ENCODE data around the gene CDC42EP1.
"Not testable (repeated sequence)": the region's sequence is repeated elsewhere in the genome, so short reads cannot be mapped to it uniquely, and the experiment has no call there.

Gene CDC42EP1

GRCh38 chr22:37588546-37589215 lies 28.4 kb downstream of the CDC42EP1 start:
- DNase-seq: no peak

DNA sequence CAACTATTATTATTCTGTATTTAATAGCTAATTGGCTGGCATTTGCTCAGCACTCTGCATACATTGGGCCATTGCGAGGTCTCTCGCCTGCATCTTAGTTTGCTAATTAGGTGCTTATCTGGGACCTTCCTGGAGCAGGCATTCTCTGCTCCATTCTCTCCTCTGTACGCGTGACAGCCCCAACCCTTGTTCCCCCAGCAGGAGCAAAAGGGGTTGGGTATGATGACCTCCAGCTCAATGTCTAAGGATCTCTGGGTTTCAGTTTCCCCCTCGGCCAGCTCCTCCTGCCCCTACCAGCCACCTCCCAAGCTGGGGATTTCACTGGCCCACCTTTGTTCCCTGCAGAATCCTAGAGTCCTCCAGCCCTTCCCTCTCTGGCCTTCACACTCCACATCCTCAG lies 29.4 kb downstream of the CDC42EP1 start:
- no peak for DNase-seq

- DNase-seq: not testable (repeated sequence)
These were observed 30.8 kb downstream of the CDC42EP1 start for GRCh38 chr22:37591081-37591480.

- DNase-seq: no peak
These were observed 31.6 kb downstream of the CDC42EP1 start for GRCh38 chr22:37591823-37592404.

- DNase-seq: no peak
These were observed 34.0 kb downstream of the CDC42EP1 start for GRCh38 chr22:37594237-37594636.

- no peak for DNase-seq
These were observed 38.9 kb downstream of the CDC42EP1 start for GRCh38 chr22:37599153-37599552.

- no peak for DNase-seq
These were observed 40.9 kb downstream of the CDC42EP1 start for GRCh38 chr22:37601203-37601539.

- DNase-seq: no peak
These were observed 41.5 kb downstream of the CDC42EP1 start for GRCh38 chr22:37601540-37602442.

DNA sequence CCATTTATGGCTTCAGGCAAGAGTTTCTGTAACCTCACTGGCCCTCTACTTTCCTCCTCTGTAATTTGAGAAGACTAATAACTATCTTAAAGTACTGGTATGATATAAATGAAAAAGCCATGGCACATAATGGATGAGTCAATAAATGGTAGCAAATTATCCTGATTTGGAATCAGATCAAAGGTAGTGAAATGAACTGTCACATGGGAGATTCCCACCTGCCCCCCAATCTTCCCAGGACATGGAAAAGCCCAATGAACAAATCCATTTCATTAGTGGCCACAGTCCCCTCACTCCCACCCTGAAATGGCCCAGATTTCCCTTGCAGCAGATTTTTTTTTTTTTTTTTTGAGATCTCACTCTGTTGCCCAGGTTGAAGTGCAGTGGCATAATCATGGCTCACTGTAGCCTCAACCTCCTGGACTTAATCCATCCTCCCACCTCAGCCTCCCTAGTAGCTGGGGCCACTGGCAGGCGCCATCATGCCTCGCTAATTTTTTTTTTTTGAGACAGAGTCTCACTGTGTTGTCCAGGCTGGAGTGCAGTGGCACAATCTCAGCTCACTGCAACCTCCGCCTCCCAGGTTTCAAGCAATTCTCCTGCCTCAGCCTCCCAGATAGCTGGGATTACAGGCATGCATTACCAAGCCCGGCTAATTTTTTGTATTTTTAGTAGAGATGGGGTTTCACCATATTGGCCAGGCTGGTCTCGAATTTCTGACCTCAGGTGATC lies 42.4 kb downstream of the CDC42EP1 start:
- DNase-seq: not testable (repeated sequence)

- no peak for DNase-seq
These were observed 43.8 kb downstream of the CDC42EP1 start for GRCh38 chr22:37604074-37604473.

- DNase-seq: no peak
These were observed 44.6 kb downstream of the CDC42EP1 start for GRCh38 chr22:37604875-37605274.

GRCh38 chr22:37607010-37607934 lies 47.0 kb downstream of the CDC42EP1 start:
- DNase-seq: peak in 1 of 2 experiments; percentile 45

GRCh38 chr22:37607935-37608476 lies 47.7 kb downstream of the CDC42EP1 start:
- DNase-seq: no peak

- peak; percentile 90 to 91 for DNase-seq
These were observed 48.4 kb downstream of the CDC42EP1 start, which contains the start of gene GGA1 for GRCh38 chr22:37608477-37609239. GGA1 (plus strand) TSS chr22:37608834; CDS start chr22:37608861, 27 bp downstream.

DNA sequence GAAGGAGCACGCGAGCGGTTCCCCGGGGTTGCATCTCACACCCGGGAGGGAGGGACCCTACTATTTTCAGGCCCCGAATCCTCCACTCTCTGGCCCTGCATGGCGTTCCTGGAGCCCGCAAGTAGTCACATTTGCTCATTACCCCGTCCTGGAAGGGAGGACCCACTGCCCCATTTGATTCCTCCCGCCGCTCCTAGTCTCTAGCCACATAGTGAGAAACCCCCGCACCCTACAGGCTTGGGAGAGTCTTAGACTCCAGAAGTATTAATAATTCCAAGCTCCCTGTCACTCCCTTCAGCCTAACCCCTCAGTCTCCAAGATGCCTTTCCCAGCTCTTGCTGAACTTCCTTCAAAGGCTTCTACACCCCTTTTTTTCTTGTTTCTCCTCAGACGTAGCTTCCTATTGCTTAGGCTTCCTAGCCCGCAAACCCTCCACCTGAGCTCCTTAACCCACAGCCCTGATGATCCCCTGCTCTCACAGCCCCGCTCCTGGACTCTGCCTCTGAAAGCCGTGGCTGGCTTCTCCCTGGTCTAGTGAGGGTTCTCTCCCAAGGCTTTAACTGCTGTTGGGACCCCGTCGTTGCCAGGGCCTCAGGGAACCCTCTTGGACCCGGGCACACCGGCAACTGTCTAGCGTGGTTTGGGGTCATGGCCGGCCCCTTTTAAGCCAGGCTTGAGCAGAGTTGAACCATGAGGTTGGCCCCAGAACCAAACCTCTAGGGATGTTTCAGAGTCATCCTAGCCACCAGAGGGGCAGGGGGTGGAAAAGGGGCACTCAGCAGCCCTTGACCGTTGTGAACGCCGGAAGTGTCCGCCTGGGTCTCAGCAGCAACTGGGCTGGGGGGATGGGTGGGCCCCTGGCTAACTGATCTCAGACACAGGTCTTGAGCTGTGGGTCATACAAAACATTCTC lies 49.2 kb downstream of the CDC42EP1 start:
- peak in 1 of 2 experiments; percentile 15 for DNase-seq

DNA sequence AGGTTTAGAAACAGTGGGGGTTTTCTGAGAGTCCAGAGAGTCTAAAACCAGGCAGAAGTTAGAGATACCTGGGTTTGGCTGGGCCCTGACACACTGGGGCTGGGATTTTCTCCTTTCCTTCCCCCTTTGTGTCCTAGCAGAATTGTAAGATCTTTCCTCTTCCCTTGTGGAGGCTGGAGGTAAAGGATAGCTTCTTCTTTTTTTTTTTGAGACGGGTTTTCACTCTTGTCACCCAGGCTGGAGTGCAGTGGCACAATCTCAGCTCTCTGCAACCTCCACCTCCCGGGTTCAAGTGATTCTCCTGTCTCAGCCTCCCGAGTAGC lies 49.8 kb downstream of the CDC42EP1 start:
- not testable (repeated sequence) for DNase-seq

- no peak for DNase-seq
These were observed 50.3 kb downstream of the CDC42EP1 start for GRCh38 chr22:37610480-37611129.

DNA sequence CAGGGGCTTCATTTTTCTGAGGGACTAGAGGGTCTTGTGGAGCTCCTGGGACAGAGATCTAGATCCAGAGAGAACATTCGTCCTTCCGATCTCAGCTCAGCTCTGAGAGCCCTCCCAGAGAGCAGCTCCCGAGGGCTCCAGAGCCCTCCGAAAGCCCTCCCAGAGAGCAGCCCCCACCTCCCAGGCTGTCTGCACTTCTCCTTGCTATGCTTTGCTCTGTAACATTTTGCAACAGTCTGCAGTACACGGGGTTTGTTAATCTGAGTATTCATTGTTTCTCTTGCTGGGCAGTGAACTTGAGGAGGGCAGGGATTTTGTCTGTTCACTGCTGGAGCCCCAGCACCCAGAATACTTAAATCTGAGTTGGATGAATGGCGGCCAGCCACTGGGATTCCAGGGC lies 50.9 kb downstream of the CDC42EP1 start:
- no peak for DNase-seq

Data from SW 1271 (cell line).